ENCODE measurements around the gene DCAF11. TPM values are rescaled to one million over a fixed set of nuclear protein-coding genes. Genes with fewer than 3 reads are reported as not detected.
A peak's percentile ranks its signal among the peaks of the same experiment; 100 is the strongest.

DCAF11 gene
- total and polyA plus RNA-seq, 2 of the 13 experiments (the other 11 are each of a cell fraction or from before 2014, with no cell fraction given) = 150 to 257 TPM

DNA sequence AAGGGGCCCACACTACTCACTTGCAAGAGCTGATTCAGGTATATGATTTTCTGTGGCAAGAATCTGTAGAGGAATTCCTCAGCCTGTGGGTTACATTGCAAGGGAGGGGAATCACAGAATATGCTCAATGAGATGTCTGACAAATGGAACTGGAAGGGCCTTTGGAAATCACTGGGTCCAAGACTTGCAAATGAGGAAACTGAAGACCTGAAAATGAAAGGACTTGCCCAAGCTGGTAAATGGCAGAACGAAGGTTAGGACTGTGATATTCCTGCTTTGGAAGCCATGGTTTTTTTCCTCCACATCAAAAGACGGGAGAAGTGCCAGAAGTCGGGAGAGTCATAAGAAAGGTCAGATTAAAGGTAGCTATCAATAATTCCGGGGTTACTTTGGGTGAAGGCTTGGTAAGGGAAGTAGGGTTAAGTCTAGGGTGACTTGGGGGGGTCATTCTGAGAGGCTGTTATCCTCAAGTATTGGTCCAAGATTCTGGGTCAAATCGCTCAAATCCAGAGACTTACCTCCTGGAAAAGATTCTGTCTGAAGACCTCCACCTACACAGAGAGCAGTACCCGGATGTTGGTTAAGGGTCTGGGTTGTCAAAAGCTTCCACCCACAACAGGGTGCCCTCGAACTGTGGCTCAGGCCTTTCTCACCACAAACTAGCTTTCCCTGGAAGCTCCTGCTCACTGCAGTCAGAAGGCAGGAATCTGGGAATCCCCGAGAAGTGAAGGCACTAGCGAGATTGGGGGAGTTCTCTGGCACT, 31.3 kb downstream of the DCAF11 start (continued):
- TF ChIP-seq, protein P1, sequence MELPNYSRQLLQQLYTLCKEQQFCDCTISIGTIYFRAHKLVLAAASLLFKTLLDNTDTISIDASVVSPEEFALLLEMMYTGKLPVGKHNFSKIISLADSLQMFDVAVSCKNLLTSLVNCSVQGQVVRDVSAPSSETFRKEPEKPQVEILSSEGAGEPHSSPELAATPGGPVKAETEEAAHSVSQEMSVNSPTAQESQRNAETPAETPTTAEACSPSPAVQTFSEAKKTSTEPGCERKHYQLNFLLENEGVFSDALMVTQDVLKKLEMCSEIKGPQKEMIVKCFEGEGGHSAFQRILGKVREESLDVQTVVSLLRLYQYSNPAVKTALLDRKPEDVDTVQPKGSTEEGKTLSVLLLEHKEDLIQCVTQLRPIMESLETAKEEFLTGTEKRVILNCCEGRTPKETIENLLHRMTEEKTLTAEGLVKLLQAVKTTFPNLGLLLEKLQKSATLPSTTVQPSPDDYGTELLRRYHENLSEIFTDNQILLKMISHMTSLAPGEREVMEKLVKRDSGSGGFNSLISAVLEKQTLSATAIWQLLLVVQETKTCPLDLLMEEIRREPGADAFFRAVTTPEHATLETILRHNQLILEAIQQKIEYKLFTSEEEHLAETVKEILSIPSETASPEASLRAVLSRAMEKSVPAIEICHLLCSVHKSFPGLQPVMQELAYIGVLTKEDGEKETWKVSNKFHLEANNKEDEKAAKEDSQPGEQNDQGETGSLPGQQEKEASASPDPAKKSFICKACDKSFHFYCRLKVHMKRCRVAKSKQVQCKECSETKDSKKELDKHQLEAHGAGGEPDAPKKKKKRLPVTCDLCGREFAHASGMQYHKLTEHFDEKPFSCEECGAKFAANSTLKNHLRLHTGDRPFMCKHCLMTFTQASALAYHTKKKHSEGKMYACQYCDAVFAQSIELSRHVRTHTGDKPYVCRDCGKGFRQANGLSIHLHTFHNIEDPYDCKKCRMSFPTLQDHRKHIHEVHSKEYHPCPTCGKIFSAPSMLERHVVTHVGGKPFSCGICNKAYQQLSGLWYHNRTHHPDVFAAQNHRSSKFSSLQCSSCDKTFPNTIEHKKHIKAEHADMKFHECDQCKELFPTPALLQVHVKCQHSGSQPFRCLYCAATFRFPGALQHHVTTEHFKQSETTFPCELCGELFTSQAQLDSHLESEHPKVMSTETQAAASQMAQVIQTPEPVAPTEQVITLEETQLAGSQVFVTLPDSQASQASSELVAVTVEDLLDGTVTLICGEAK (IDR thresholded peaks at IDR 0.05) = no peak
- TF ChIP-seq, protein P1 (CRISPR knock-in tag; IDR thresholded peaks at IDR 0.05) = no peak
- TF ChIP-seq ZNF136 (CRISPR knock-in tag; IDR thresholded peaks at IDR 0.05; ENCODE audit: low read depth) (peak; percentile 5; the same call in 1 of the 2 replicates), ZNF564 (CRISPR knock-in tag; IDR thresholded peaks at IDR 0.05) (no peak), ZNF354B (CRISPR knock-in tag; IDR thresholded peaks at IDR 0.05) (peak; percentile 64; the same call in 1 of the 2 replicates), CBX5 (CRISPR knock-in tag; IDR thresholded peaks at IDR 0.05; ENCODE audit: borderline replicate concordance) (no peak; the same call in 1 of the 2 replicates), ZFP62 (CRISPR knock-in tag; IDR thresholded peaks at IDR 0.05) (no peak), SAP130 (CRISPR knock-in tag; IDR thresholded peaks at IDR 0.05; ENCODE audit: low read depth) (no peak), ATRX (CRISPR knock-in tag; IDR thresholded peaks at IDR 0.05; ENCODE audit: borderline replicate concordance) (peak; percentile 90; the same call in 1 of the 2 replicates), HES4 (CRISPR knock-in tag; IDR thresholded peaks at IDR 0.05; ENCODE audit: borderline replicate concordance) (no peak), ZNF12 (CRISPR knock-in tag; IDR thresholded peaks at IDR 0.05) (no peak), SRSF1 (optimal IDR thresholded peaks at IDR 0.05; ENCODE audit: low read depth, low read length) (no peak), ZFYVE20 (CRISPR knock-in tag; IDR thresholded peaks at IDR 0.05; ENCODE audit: borderline replicate concordance, low read depth) (no peak), PAWR (CRISPR knock-in tag; IDR thresholded peaks at IDR 0.05; ENCODE audit: borderline replicate concordance) (peak; percentile 75; the same call in 1 of the 2 replicates), CAMTA2 (CRISPR knock-in tag; IDR thresholded peaks at IDR 0.05; ENCODE audit: borderline replicate concordance) (peak; percentile 85; the same call in 1 of the 2 replicates), EEA1 (CRISPR knock-in tag; IDR thresholded peaks at IDR 0.05; ENCODE audit: borderline replicate concordance) (no peak), ZNF557 (CRISPR knock-in tag; IDR thresholded peaks at IDR 0.05) (peak; percentile 58; the same call in 1 of the 2 replicates)
- TF ChIP-seq, protein P2, sequence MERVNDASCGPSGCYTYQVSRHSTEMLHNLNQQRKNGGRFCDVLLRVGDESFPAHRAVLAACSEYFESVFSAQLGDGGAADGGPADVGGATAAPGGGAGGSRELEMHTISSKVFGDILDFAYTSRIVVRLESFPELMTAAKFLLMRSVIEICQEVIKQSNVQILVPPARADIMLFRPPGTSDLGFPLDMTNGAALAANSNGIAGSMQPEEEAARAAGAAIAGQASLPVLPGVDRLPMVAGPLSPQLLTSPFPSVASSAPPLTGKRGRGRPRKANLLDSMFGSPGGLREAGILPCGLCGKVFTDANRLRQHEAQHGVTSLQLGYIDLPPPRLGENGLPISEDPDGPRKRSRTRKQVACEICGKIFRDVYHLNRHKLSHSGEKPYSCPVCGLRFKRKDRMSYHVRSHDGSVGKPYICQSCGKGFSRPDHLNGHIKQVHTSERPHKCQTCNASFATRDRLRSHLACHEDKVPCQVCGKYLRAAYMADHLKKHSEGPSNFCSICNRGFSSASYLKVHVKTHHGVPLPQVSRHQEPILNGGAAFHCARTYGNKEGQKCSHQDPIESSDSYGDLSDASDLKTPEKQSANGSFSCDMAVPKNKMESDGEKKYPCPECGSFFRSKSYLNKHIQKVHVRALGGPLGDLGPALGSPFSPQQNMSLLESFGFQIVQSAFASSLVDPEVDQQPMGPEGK (CRISPR knock-in tag; IDR thresholded peaks at IDR 0.05) = no peak
- TF ChIP-seq, protein P3, sequence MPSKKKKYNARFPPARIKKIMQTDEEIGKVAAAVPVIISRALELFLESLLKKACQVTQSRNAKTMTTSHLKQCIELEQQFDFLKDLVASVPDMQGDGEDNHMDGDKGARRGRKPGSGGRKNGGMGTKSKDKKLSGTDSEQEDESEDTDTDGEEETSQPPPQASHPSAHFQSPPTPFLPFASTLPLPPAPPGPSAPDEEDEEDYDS (CRISPR knock-in tag; IDR thresholded peaks at IDR 0.05) = no peak
